HUES48 (cell line): ENCODE data around the gene ZNF417.
"Not testable (repeated sequence)": the region's sequence is repeated elsewhere in the genome, so short reads cannot be mapped to it uniquely, and the experiment has no call there.

ENCODE experiments used
- H3K27ac ChIP-seq: one replicate; pipeline ENCODE4 v1.7.0; 2013; ENCODE audit warnings: low read depth, low read length, inconsistent platforms
- H3K27me3 ChIP-seq: 2 replicates; pipeline ENCODE4 v1.6.1; 2013; ENCODE audit warnings: mild to moderate bottlenecking, low read length; ENCODE audit not compliant: control insufficient read depth, insufficient read depth
- H3K36me3 ChIP-seq: 2 replicates; pipeline ENCODE4 v1.6.1; 2013; ENCODE audit warnings: low read length; ENCODE audit not compliant: control insufficient read depth, insufficient read depth
- H3K4me1 ChIP-seq: 2 replicates; pipeline ENCODE4 v1.6.1; 2013; ENCODE audit warnings: mild to moderate bottlenecking, low read length; ENCODE audit not compliant: control insufficient read depth, insufficient read depth
- H3K4me3 ChIP-seq: 2 replicates; pipeline ENCODE4 v1.5.1; 2013; ENCODE audit warnings: mild to moderate bottlenecking, low read depth, low read length
- H3K9ac ChIP-seq: 2 replicates; pipeline ENCODE4 v1.6.1; 2013; ENCODE audit warnings: mild to moderate bottlenecking, low read depth, low read length, moderate library complexity
- H3K9me3 ChIP-seq: 2 replicates; pipeline ENCODE4 v1.6.1; 2013; ENCODE audit warnings: low read length; ENCODE audit not compliant: control insufficient read depth, insufficient read depth

Gene ZNF417

DNA sequence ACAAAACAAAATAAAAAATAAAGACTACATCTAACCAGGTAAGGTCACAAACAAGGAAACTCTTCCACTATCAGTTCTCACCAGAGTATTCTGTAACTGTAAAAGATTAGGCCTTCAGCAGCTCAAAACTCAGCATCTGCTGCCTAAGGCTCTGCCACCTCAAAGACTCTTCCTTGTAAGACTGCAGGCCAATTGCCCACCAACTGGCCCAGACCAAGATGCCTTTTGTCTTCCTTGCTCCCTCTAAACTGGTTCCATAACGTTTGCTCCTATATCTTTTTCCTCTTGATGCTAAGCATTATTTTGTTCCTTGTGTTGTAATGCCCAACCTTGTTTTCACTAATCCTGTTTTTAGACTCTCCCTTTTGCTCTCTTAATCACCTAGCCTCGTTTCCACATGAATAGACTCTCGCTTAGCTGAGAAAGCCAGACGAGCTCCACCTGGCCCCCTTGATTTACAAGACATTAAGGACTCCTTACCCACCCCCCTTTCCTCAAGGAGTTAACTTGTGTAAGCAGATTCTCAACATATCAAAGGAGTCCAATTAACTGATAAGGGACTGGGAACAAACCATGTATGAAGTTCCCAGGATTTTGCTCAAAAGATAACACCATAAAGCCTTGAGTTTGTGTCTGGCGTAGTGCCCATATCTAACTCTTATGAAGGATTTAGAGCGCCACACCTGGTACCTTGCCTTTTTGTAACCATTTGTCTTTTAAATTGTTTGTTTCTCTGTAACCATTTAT, 29.0 kb downstream of the ZNF417 start:
- H3K27ac ChIP-seq = peak overlapping the region; percentile 96
- H3K4me1 ChIP-seq = peaks cover 18% of the 10 kb centered on the region
- H3K9me3 ChIP-seq = no peaks in the 10 kb centered on the region
- peak overlapping the region; percentile 99 for H3K9ac ChIP-seq
- H3K4me3 ChIP-seq = peak overlapping the region; percentile 99
- H3K36me3 ChIP-seq = peaks cover 35% of the 10 kb centered on the region
- H3K27me3 ChIP-seq = no peaks in the 10 kb centered on the region

GRCh38 chr19:57886046-57886445, 30.3 kb downstream of the ZNF417 start:
- no peaks in the 10 kb centered on the region for H3K27me3 ChIP-seq
- no peaks in the 10 kb centered on the region for H3K9me3 ChIP-seq
- peaks cover 35% of the 10 kb centered on the region for H3K36me3 ChIP-seq
- H3K27ac ChIP-seq = peak overlapping the region; percentile 96
- peak overlapping the region; percentile 99 for H3K4me3 ChIP-seq
- H3K4me1 ChIP-seq = peaks cover 18% of the 10 kb centered on the region
- H3K9ac ChIP-seq = no peak overlapping the region

- not testable (repeated sequence) for H3K27me3 ChIP-seq, H3K9ac ChIP-seq, H3K4me3 ChIP-seq, H3K4me1 ChIP-seq
- peaks cover 88% of the 10 kb centered on the region for H3K36me3 ChIP-seq
- H3K9me3 ChIP-seq = peaks cover 52% of the 10 kb centered on the region
- H3K27ac ChIP-seq = peak overlapping the region; percentile 12
These were observed 42.3 kb downstream of the ZNF417 start for GRCh38 chr19:57873883-57874799.

DNA sequence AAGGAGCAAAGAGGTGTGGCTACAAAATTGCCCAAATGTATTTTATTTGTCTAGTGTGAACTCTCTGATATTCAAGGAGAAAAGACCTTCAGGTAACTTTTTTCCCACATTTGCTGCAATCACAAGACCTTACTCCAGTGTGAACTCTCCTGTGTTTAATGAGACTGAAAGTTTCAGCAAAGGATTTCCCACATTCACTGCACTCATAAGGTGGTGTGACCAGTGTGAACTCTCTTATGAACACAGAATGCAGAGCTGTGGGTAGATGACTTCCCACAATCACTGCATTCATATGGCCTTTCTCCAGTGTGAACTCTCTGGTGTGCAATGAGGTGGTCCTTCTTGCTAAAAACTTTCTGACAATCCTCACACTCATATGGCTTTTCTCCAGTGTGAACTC, 43.9 kb downstream of the ZNF417 start:
- peaks cover 86% of the 10 kb centered on the region for H3K36me3 ChIP-seq
- peaks cover 49% of the 10 kb centered on the region for H3K9me3 ChIP-seq
- H3K4me3 ChIP-seq = no peak overlapping the region
- H3K27ac ChIP-seq = no peak overlapping the region
- no peaks in the 10 kb centered on the region for H3K27me3 ChIP-seq
- H3K9ac ChIP-seq = no peak overlapping the region
- no peaks in the 10 kb centered on the region for H3K4me1 ChIP-seq

GRCh38 chr19:57870225-57870624, 46.2 kb downstream of the ZNF417 start:
- Histone ChIP-seq H3K27ac (no peak overlapping the region), H3K36me3 (peaks cover 83% of the 10 kb centered on the region), H3K4me3 (no peak overlapping the region), H3K27me3 (no peaks in the 10 kb centered on the region), H3K9ac (no peak overlapping the region), H3K4me1 (no peaks in the 10 kb centered on the region), H3K9me3 (peaks cover 30% of the 10 kb centered on the region)

- H3K4me1 ChIP-seq, H3K4me3 ChIP-seq, H3K9ac ChIP-seq, H3K27ac ChIP-seq, H3K27me3 ChIP-seq: not testable (repeated sequence)
- peaks cover 86% of the 10 kb centered on the region for H3K36me3 ChIP-seq
- H3K9me3 ChIP-seq = peaks cover 28% of the 10 kb centered on the region
These were observed 46.7 kb downstream of the ZNF417 start for GRCh38 chr19:57869655-57870054.

DNA sequence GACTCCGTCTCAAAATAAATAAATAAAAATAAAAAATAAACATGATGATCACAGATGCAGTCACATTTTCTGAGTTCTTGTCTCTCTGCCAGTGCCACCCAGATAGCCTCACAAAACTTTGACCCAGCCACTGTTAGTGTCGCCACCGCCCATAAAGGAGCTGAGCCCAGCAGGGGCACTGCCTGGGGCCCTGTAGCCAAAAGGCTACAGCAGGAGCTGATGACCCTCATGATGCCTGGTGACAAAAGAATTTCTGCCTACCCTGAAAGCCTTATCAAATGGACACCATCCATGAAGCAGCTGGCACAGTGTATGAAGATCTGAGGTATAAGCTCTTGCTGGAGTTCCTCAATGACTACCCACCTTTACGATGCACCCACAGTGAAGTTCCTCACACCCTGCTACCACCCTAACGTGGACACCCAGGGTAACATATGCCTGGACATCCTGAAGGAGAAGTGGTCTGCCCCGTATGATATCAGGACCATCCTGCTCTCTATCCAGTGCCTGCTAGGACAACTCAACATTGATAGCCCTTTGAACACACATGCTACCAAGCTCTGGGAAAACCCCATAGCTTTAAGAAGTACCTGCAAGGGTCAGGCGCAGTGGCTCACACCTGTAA, 48.4 kb downstream of the ZNF417 start:
- Histone ChIP-seq H3K4me3 (no peak overlapping the region), H3K27me3 (no peaks in the 10 kb centered on the region), H3K27ac (no peak overlapping the region), H3K4me1 (no peaks in the 10 kb centered on the region), H3K36me3 (peaks cover 81% of the 10 kb centered on the region), H3K9me3 (peaks cover 13% of the 10 kb centered on the region), H3K9ac (no peak overlapping the region)
